ENCODE data around the gene TSC22D4.

TSC22D4 gene

GRCh38 chr7:100476903-100477870 lies 1.8 kb downstream of the TSC22D4 start:
- peaks cover 58% of the 10 kb centered on the region for H3K36me3 Mint-ChIP-seq (ENCODE audit: insufficient read depth)
- no peaks in the 10 kb centered on the region for H3K9me3 Mint-ChIP-seq
- DNase-seq (ENCODE audit: low spot score in 2 of 2) = peak in 1 of 2 donors; percentile 34
- no peak for ATAC-seq (replicated peaks; ENCODE audit: extremely low read depth, poor library complexity, severe bottlenecking)
- no peaks in the 10 kb centered on the region for H3K27me3 Mint-ChIP-seq
- peaks cover 60% of the 10 kb centered on the region for H3K4me1 Mint-ChIP-seq
- peak overlapping the region; percentile 85 for H3K4me3 Mint-ChIP-seq
- H3K27ac Mint-ChIP-seq (ENCODE audit: low read depth) = peak overlapping the region; percentile 92

DNA sequence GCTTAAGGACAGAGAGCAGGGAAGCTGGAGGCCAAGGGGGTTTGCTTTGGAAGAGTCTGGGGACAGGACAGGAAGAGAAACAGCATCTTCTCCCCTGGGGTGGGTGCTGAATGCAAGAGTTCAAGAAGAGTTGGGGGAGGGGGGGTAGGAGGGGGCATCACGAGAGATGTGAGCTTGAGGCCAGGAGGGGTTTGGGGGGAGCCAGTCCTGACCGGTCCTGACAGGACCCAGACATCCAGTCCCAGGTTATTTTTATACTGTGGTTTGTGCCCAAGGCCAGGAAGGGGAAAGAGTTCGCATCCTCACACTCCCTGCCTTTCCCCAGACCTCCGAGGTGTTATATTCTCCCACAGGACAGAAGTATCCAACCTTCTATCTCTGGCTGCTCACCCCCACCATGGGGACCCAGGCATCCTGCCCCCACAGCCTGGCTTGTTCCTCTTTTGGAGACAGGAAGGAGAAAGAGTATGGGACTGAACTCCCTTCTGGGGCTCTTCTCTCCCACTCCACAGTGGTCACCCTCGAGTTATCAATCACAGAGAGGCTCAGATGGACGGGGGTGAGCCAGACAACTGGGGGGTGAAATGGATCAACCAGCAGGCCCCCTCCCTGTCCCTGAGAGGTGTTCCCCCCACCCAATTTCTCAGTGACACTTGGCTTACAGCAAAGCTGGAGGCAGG lies 2.8 kb downstream of the TSC22D4 start:
- DNase-seq (ENCODE audit: low spot score in 2 of 2) (no peak), ATAC-seq (replicated peaks; ENCODE audit: extremely low read depth, poor library complexity, severe bottlenecking) (no peak)
- peak overlapping the region; percentile 92 for H3K27ac Mint-ChIP-seq (ENCODE audit: low read depth)
- peak overlapping the region; percentile 85 for H3K4me3 Mint-ChIP-seq
- no peaks in the 10 kb centered on the region for H3K27me3 Mint-ChIP-seq
- H3K36me3 Mint-ChIP-seq (ENCODE audit: insufficient read depth) = peaks cover 59% of the 10 kb centered on the region
- H3K9me3 Mint-ChIP-seq = no peaks in the 10 kb centered on the region
- peaks cover 61% of the 10 kb centered on the region for H3K4me1 Mint-ChIP-seq

- Mint-ChIP-seq H3K27me3 (no peaks in the 10 kb centered on the region), H3K36me3 (ENCODE audit: insufficient read depth) (peaks cover 62% of the 10 kb centered on the region), H3K9me3 (no peaks in the 10 kb centered on the region), H3K4me1 (peaks cover 60% of the 10 kb centered on the region), H3K4me3 (peak overlapping the region; percentile 85), H3K27ac (ENCODE audit: low read depth) (peak overlapping the region; percentile 92)
- DNase-seq (ENCODE audit: low spot score in 2 of 2) (no peak), ATAC-seq (replicated peaks; ENCODE audit: extremely low read depth, poor library complexity, severe bottlenecking) (no peak)
These were observed 3.5 kb downstream of the TSC22D4 start for GRCh38 chr7:100475549-100475948.

DNA sequence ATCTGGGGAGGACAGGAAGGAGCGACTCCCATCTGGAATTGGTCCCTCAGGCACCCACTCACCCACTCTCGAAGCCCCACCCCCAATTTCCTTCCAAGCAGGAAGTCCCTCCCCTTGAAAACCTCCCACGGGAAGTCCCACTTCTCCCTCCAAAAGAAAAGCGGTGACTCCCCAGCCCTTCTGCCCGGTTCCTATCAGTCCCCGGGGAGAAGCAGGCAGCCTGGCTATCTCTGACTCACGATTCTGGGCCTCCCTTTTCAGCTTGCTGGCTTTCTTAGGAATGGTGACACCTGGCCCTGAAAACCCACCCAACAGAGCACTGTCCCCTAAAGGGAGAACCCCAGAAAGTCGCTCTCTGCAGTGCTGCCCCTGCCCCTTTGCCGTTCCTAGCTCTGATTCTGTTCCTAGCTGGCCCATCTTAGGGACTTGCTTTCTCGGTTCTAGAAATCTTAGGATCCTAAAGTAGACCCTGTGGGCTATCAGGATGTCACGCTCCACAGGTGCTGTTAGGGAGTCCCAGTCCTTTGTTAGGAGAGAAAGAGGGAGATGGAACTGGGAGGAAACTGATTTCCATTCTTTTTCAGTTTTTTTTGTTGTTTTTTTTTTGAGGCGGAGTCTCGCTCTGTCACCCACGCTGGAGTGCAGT lies 6.0 kb downstream of the TSC22D4 start:
- no peak overlapping the region for H3K4me3 Mint-ChIP-seq
- no peaks in the 10 kb centered on the region for H3K27me3 Mint-ChIP-seq
- H3K36me3 Mint-ChIP-seq (ENCODE audit: insufficient read depth) = peaks cover 59% of the 10 kb centered on the region
- H3K27ac Mint-ChIP-seq (ENCODE audit: low read depth) = peak overlapping the region; percentile 83
- H3K4me1 Mint-ChIP-seq = peaks cover 51% of the 10 kb centered on the region
- no peak for DNase-seq (ENCODE audit: low spot score in 2 of 2)
- no peak for ATAC-seq (replicated peaks; ENCODE audit: extremely low read depth, poor library complexity, severe bottlenecking)
- H3K9me3 Mint-ChIP-seq = no peaks in the 10 kb centered on the region

GRCh38 chr7:100472121-100472851 lies 6.7 kb downstream of the TSC22D4 start:
- Mint-ChIP-seq H3K9me3 (no peaks in the 10 kb centered on the region), H3K27me3 (no peaks in the 10 kb centered on the region), H3K4me3 (no peak overlapping the region), H3K27ac (ENCODE audit: low read depth) (peak overlapping the region; percentile 84), H3K36me3 (ENCODE audit: insufficient read depth) (peaks cover 57% of the 10 kb centered on the region), H3K4me1 (peaks cover 51% of the 10 kb centered on the region)
- ATAC-seq (replicated peaks; ENCODE audit: extremely low read depth, poor library complexity, severe bottlenecking) (no peak), DNase-seq (ENCODE audit: low spot score in 2 of 2) (no peak)

DNA sequence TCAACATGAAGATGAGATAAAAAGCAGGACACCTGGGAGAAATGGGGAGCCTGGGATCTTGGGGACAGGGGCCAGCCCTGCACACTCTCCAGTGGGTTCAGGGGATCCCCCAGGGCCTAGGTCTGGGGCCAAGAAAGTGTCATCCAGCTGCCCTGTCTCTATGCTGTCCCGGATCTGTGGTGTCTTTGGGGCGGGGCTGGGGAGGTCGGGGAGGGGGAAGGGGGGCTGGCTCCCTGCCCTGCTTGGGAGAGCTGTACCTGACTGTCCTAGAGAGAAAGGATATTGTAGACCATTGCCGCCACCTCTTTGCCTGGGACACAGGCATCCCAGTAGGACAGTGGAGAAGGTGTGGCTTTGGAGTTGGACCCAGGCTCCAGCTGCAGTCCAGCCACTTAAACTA lies 8.0 kb downstream of the TSC22D4 start:
- ATAC-seq (replicated peaks; ENCODE audit: extremely low read depth, poor library complexity, severe bottlenecking) = no peak
- Mint-ChIP-seq H3K4me3 (no peak overlapping the region), H3K36me3 (ENCODE audit: insufficient read depth) (peaks cover 50% of the 10 kb centered on the region), H3K27me3 (no peaks in the 10 kb centered on the region), H3K9me3 (no peaks in the 10 kb centered on the region), H3K4me1 (peaks cover 43% of the 10 kb centered on the region), H3K27ac (ENCODE audit: low read depth) (no peak overlapping the region)
- DNase-seq (ENCODE audit: low spot score in 2 of 2) = no peak

DNA sequence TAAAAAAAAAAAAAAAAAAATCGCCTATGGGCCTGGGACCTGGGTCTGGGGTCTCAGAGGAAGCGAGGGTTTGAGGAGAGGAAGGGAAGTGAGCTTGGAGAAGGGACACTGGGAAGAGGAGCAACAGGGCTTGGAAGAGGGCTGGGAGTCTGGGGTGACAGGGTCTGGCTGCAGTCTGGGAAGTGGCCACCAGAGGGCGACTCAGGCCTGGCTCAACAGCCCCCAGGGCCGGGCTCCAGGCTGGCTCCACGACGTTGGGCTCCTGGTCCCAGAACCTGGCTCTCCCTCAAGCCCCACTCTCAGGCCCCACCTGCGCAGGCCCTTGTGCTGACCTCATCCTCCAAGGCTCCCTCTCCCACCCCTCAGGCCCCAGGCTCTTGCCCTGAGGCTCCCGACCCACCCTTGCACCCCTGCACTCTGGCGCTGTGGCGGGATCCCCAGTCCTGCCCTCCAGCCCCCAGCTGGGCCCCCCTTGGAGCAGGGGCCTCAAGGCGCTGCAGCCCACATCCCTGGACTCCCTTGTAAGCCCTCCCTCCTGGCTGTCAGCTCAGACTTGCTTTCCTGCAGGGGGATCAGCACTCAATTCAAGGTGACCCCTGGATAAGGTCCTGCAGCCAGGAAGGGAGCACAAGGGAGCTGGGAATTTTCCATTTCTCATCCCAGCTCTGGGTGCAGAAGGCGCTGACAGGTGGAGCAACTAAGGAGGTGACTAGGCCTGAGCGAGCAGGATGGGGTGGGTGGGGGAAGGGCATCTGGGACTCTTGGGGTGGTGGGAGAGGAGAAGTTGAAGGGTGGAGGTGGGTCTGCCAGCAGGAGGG lies 9.6 kb downstream of the TSC22D4 start:
- no peak overlapping the region for H3K27ac Mint-ChIP-seq (ENCODE audit: low read depth)
- DNase-seq (ENCODE audit: low spot score in 2 of 2) (peak; percentile 65 to 88), ATAC-seq (replicated peaks; ENCODE audit: extremely low read depth, poor library complexity, severe bottlenecking) (peak; percentile 80)
- peaks cover 43% of the 10 kb centered on the region for H3K36me3 Mint-ChIP-seq (ENCODE audit: insufficient read depth)
- H3K4me1 Mint-ChIP-seq = peaks cover 28% of the 10 kb centered on the region
- H3K4me3 Mint-ChIP-seq = no peak overlapping the region
- no peaks in the 10 kb centered on the region for H3K27me3 Mint-ChIP-seq
- no peaks in the 10 kb centered on the region for H3K9me3 Mint-ChIP-seq

- no peak for DNase-seq (ENCODE audit: low spot score in 2 of 2)
- H3K4me3 Mint-ChIP-seq = no peak overlapping the region
- no peak for ATAC-seq (replicated peaks; ENCODE audit: extremely low read depth, poor library complexity, severe bottlenecking)
- no peaks in the 10 kb centered on the region for H3K9me3 Mint-ChIP-seq
- H3K27ac Mint-ChIP-seq (ENCODE audit: low read depth) = peak overlapping the region; percentile 46
- H3K4me1 Mint-ChIP-seq = peaks cover 12% of the 10 kb centered on the region
- peaks cover 28% of the 10 kb centered on the region for H3K36me3 Mint-ChIP-seq (ENCODE audit: insufficient read depth)
- H3K27me3 Mint-ChIP-seq = no peaks in the 10 kb centered on the region
These were observed 11.2 kb downstream of the TSC22D4 start for GRCh38 chr7:100467638-100468373.

DNA sequence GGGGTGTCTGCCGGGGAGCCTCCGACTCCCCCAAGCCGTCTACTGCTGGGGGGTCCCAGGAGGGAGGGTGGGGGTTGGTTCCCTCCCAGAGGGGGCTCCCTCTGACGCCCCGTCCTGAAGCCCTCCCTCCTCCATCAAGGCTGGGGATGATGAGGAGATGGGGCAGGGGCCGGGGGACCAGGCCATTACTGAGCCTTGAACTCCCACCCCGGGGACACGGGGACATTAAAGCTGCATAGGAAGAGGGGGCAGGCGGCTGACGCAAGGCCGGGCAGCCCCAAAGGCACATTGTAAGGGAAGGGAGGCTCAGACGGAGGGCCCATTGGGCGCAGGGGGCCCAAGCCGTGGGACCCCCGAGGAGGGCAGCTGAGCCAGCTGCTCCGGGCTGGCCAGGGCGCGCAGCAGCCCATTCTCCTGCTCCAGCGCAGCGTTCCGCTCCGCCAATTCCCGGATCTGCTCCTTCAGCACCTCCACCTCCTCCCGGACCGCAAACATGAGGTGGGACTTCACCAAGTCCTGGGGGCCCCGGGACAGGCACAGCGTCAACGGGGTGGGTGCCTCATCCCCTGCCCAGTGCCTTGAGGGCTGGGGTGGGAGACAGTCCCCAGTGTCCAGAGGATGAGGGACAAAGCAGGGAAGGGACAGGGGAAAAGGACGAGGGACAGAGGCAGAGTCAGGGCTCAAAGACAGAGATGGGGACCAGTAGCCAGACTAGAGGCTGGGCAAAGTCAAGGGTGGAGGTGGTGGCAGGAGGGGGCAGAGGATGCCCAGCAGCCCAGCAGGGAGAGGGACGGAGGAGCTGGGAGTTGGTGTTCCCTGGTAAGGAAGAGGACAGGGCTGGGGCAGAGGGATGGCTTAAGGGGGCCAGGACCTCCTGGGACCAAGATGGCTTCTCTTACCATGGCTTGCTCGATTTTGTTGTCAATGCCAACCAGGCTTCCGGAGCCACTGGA lies 12.1 kb downstream of the TSC22D4 start:
- ATAC-seq (replicated peaks; ENCODE audit: extremely low read depth, poor library complexity, severe bottlenecking) (no peak), DNase-seq (ENCODE audit: low spot score in 2 of 2) (no peak)
- Mint-ChIP-seq H3K4me1 (peaks cover 9% of the 10 kb centered on the region), H3K4me3 (no peak overlapping the region), H3K27me3 (no peaks in the 10 kb centered on the region), H3K27ac (ENCODE audit: low read depth) (peak overlapping the region; percentile 46), H3K36me3 (ENCODE audit: insufficient read depth) (peaks cover 28% of the 10 kb centered on the region), H3K9me3 (no peaks in the 10 kb centered on the region)

DNA sequence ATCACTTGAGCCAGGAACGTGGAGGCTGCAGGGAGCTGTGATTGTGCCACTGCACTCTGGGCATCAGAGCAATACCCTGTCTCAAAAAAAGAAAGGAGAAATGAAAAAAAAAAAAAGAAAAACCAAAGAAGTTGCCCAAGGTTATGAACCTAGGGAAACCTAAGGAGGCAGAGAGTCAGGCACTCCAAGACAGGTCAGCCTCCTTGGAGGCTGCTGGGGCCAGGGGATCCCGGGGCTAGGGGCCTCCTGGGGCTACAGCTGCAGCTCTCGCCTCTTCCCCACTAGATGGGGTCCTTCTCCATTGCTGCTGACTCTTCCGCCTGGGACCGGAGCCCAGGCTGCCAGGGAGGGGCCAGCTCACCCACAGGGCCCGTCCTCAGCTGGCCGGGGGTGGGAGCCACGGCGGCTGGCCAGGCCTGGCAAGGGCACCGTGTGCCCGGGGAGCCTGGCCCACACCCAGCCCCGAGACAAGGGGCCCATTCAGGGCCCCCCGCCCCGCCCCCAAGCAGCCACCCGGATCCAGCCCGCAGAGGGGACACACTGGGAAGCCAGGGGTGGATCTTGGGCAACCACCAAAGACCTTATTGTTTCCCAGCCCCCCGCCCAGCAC lies 13.2 kb downstream of the TSC22D4 start:
- Mint-ChIP-seq H3K36me3 (ENCODE audit: insufficient read depth) (peaks cover 26% of the 10 kb centered on the region), H3K27ac (ENCODE audit: low read depth) (peak overlapping the region; percentile 63), H3K27me3 (no peaks in the 10 kb centered on the region), H3K9me3 (no peaks in the 10 kb centered on the region), H3K4me1 (peaks cover 5% of the 10 kb centered on the region), H3K4me3 (no peak overlapping the region)
- no peak for ATAC-seq (replicated peaks; ENCODE audit: extremely low read depth, poor library complexity, severe bottlenecking)
- DNase-seq (ENCODE audit: low spot score in 2 of 2) = no peak

Data from central memory CD8-positive, alpha-beta T cell (primary cell).